ENCODE measurements around the gene LCMT1. TPM values are rescaled to one million over a fixed set of nuclear protein-coding genes. Genes with fewer than 3 reads are reported as not detected.
A peak's percentile ranks its signal among the peaks of the same experiment; 100 is the strongest.

Gene LCMT1
- total RNA-seq (2014; rRNA removed) (30.5 and 31.0 TPM in 2 replicates), Bru-seq, nascent RNA (percentile 62 among the genes with signal in this experiment), BruChase-seq, experiment 1, labeled RNA remaining after a 6-hour chase (percentile 56 among the genes with signal in this experiment), BruChase-seq, experiment 2, labeled RNA remaining after a 2-hour chase (percentile 60 among the genes with signal in this experiment)
- long read RNA-seq, transcript LCMT1-203 (11 exons, 1,368 nt): major isoform, 56 of 71 reads
- long read RNA-seq, partial matches to known transcripts: 3 of 71 reads
- long read RNA-seq, other reads (novel, unspliced or antisense): 12 of 71 reads

DNA sequence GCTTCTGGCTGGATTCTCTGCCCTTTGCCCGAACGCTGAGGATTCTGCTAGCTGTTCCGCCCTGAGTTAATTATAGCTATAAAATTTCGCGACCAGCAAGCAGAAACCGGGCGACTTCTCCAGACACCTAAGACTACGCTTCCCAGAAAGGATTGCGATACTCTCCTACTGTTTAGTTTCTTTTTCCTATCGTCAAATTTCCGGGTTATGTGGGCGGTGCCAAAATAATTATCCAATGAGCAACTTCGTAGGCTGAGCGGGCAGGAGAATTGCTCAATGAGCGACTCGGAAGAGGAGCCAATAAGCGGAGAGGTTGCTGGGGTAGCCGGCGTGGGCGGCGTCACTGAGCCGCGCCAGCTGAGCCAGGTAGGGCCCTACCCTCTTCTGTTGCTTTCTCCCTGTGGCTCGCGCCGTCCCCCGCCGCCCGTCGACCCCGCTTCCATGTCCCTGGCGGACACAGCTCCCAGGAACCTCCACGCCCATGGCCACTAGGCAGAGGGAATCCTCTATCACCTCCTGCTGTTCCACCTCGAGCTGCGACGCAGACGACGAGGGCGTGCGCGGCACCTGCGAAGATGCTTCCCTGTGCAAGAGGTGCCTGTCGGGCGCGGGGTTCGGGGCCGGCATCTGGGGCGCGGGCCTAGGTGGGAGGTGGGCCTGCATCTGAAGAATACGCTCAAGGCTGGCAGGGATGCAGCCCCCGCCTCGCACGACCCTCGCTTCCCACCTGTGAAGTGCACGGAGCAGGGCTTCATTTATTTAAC lies at the start of gene LCMT1:
LCMT1 (plus strand) TSS at position 340 of the 764 bp plus-strand sequence; CDS start at position 482, 142 bp downstream.
- peak; percentile 97 for DNase-seq
- H2AFZ ChIP-seq (ENCODE audit: low read length): peak within 1 kb of the TSS; percentile 95
- no peaks in the 10 kb centered on the region; the same call in 1 of the 2 replicates for H3K36me3 ChIP-seq (ENCODE audit: low read depth, low read length)
- H3K27me3 ChIP-seq (ENCODE audit: low read length): no peaks in the 10 kb centered on the region
- H3K27ac ChIP-seq (ENCODE audit: low read length): peak within 1 kb of the TSS; percentile 31; the same call in 1 of the 2 replicates
- no peaks in the 10 kb centered on the region for H3K9me3 ChIP-seq (ENCODE audit: low read length)
- ChIA-PET POLR2A (ENCODE audit: unreplicated experiment) (interaction anchor here (0.6 kb wide), 1 partner anchor 63 kb away, joined by 3 read pairs; no protein-coding TSS in a partner anchor), CTCF (interaction anchor here (0.6 to 0.8 kb wide), 2 partner anchors 114 to 138 kb away, joined by 3 to 4 read pairs; no protein-coding TSS in a partner anchor)
- H3K4me1 ChIP-seq (ENCODE audit: insufficient read depth, low read length): peaks cover 18% of the 10 kb centered on the region
- BruUV-seq (replicated peaks): TSS peak; percentile 39
- no peaks in the 10 kb centered on the region for H3F3A ChIP-seq (ENCODE audit: low read length, unreplicated experiment)
- peaks cover 46% of the 10 kb centered on the region for H3K79me2 ChIP-seq (ENCODE audit: low read length)
- intact Hi-C loops (cut with micrococcal nuclease): loop anchor here (5.0 kb wide), 1 partner anchor 64 kb away; no protein-coding TSS in a partner anchor
- H3K4me3 ChIP-seq (ENCODE audit: low read length): peak within 1 kb of the TSS; percentile 79
- no peaks in the 10 kb centered on the region for H3K9me2 ChIP-seq (replicated peaks; ENCODE audit: low read length)
- TF ChIP-seq, protein P1, sequence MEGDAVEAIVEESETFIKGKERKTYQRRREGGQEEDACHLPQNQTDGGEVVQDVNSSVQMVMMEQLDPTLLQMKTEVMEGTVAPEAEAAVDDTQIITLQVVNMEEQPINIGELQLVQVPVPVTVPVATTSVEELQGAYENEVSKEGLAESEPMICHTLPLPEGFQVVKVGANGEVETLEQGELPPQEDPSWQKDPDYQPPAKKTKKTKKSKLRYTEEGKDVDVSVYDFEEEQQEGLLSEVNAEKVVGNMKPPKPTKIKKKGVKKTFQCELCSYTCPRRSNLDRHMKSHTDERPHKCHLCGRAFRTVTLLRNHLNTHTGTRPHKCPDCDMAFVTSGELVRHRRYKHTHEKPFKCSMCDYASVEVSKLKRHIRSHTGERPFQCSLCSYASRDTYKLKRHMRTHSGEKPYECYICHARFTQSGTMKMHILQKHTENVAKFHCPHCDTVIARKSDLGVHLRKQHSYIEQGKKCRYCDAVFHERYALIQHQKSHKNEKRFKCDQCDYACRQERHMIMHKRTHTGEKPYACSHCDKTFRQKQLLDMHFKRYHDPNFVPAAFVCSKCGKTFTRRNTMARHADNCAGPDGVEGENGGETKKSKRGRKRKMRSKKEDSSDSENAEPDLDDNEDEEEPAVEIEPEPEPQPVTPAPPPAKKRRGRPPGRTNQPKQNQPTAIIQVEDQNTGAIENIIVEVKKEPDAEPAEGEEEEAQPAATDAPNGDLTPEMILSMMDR (conservative IDR thresholded peaks at IDR 0.05; ENCODE audit: low read depth, low read length): no peak
- TF ChIP-seq EZH2phosphoT487 (IDR thresholded peaks at IDR 0.05; ENCODE audit: borderline replicate concordance, low read length): no peak
- TF ChIP-seq EZH2 (IDR thresholded peaks at IDR 0.05; ENCODE audit: low read length, unreplicated experiment): no peak
- no peaks in the 10 kb centered on the region for H4K20me1 ChIP-seq (ENCODE audit: low read length)
- ATAC-seq: peak; percentile 89
- H3K9ac ChIP-seq (ENCODE audit: low read length): peak within 1 kb of the TSS; percentile 68
- H3K4me2 ChIP-seq (ENCODE audit: low read length): peak within 1 kb of the TSS; percentile 96

DNA sequence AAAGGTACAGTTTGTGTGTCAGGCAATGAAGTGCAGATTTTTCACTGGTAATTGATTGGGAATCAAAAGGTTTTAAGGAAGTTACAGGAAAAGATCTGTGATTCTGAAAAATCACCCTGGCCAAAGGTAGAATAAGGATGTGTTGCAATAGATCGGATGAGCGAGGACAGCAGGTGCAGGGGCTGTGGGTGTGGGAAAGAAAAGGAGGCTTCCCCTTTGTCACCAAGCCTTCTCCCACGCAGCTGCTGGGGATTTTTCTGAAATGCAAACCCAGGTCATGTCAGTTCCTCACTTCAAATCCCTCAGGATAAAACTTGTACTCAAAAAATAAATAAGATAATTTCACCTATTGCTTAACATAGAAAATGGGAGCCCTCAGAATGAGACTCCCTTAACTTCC lies 48.4 kb upstream of the LCMT1 start:
- no peak overlapping the region for H3K4me3 ChIP-seq (ENCODE audit: low read length)
- H3K4me2 ChIP-seq (ENCODE audit: low read length): no peak overlapping the region
- H4K20me1 ChIP-seq (ENCODE audit: low read length): no peaks in the 10 kb centered on the region
- H3K27me3 ChIP-seq (ENCODE audit: low read length): no peaks in the 10 kb centered on the region
- H3K9me2 ChIP-seq (replicated peaks; ENCODE audit: low read length): no peaks in the 10 kb centered on the region
- no peak overlapping the region for H2AFZ ChIP-seq (ENCODE audit: low read length)
- no peak overlapping the region for H3K9ac ChIP-seq (ENCODE audit: low read length)
- TF ChIP-seq EZH2phosphoT487 (IDR thresholded peaks at IDR 0.05; ENCODE audit: borderline replicate concordance, low read length) (no peak), EZH2 (IDR thresholded peaks at IDR 0.05; ENCODE audit: low read length, unreplicated experiment) (no peak)
- TF ChIP-seq, protein P1 (conservative IDR thresholded peaks at IDR 0.05; ENCODE audit: low read depth, low read length): no peak
- H3K79me2 ChIP-seq (ENCODE audit: low read length): no peaks in the 10 kb centered on the region
- no peak for DNase-seq
- no peak overlapping the region for H3K27ac ChIP-seq (ENCODE audit: low read length)
- intact Hi-C loops (cut with micrococcal nuclease): no loop called here
- no peaks in the 10 kb centered on the region for H3K9me3 ChIP-seq (ENCODE audit: low read length)
- no peaks in the 10 kb centered on the region for H3F3A ChIP-seq (ENCODE audit: low read length, unreplicated experiment)
- H3K4me1 ChIP-seq (ENCODE audit: insufficient read depth, low read length): no peaks in the 10 kb centered on the region
- no peaks in the 10 kb centered on the region for H3K36me3 ChIP-seq (ENCODE audit: low read depth, low read length)
- no TSS peak for BruUV-seq (replicated peaks)
- no peak for ATAC-seq
- CTCF ChIA-PET: no interaction called here
- POLR2A ChIA-PET (ENCODE audit: unreplicated experiment): no interaction called here
